K562 (cell line): Measurements from ENCODE around the gene MFSD11. TPM values are rescaled to one million over a fixed set of nuclear protein-coding genes. Genes with fewer than 3 reads are reported as not detected.

Experiments
- AFF1 ChIP-seq, 2 experiments: fragments of 450-650 bp; IDR thresholded peaks; 2 replicates each; pipeline ENCODE4 v1.6.1; 2018; ENCODE audit warnings: mild to moderate bottlenecking in 2 of 2, low read depth in 1 of 2; ENCODE audit not compliant: partially characterized antibody in 2 of 2
- ARID2 ChIP-seq: fragments of 450-650 bp; IDR thresholded peaks from 2 replicates; pipeline ENCODE4 v1.6.1; 2017; ENCODE audit warnings: antibody characterized with exemption, mild to moderate bottlenecking
- CHD2 ChIP-seq: IDR thresholded peaks from 2 replicates; pipeline ENCODE4 v1.6.1; 2011; ENCODE audit warnings: low read depth, low read length
- E2F6 ChIP-seq, 2 experiments: IDR thresholded peaks; 2 replicates each; pipeline ENCODE4 v1.6.1; 2011; ENCODE audit warnings: borderline replicate concordance in 1 of 2, control low read depth in 1 of 2, low read depth in 1 of 2, low read length in 1 of 2, mild to moderate bottlenecking in 1 of 2, mixed read lengths in 1 of 2, moderate library complexity in 1 of 2; ENCODE audit not compliant: insufficient read depth in 1 of 2, insufficient read length in 1 of 2, poor library complexity in 1 of 2, severe bottlenecking in 1 of 2; ENCODE audit errors: extremely low read depth in 1 of 2
- EP300 ChIP-seq: IDR thresholded peaks from 2 replicates; pipeline ENCODE4 v1.6.1; 2012; ENCODE audit warnings: low read length, improper control_type of control experiment
- ETV5 ChIP-seq: sonication (generic); formaldehyde crosslinking; IDR thresholded peaks from 2 replicates; pipeline ENCODE4 v1.4.0; 2020; ENCODE audit warnings: low read depth, mild to moderate bottlenecking, missing genetic modification reagents
- HDAC2 ChIP-seq: fragments of 450-650 bp; IDR thresholded peaks from 2 replicates; pipeline ENCODE4 v1.6.1; 2016; ENCODE audit warnings: mild to moderate bottlenecking
- HMGN3 ChIP-seq: IDR thresholded peaks from 2 replicates; pipeline ENCODE4 v1.6.1; 2011; ENCODE audit warnings: borderline replicate concordance, low read depth, mild to moderate bottlenecking, mixed read lengths, low read length; ENCODE audit not compliant: insufficient read length; ENCODE audit errors: extremely low read depth
- NCOA1 ChIP-seq: fragments of 450-650 bp; IDR thresholded peaks from 2 replicates; pipeline ENCODE4 v1.6.1; 2016; ENCODE audit warnings: low read depth
- RBM22 ChIP-seq: fragments of 200-400 bp; formaldehyde crosslinking; IDR thresholded peaks from 2 replicates; pipeline ENCODE4 v1.6.1; 2018; ENCODE audit warnings: low read length, low read depth; ENCODE audit not compliant: poor library complexity, severe bottlenecking
- RNF2 ChIP-seq: sonication (generic); IDR thresholded peaks from 2 replicates; pipeline ENCODE4 v1.6.1; 2016
- SMAD2 ChIP-seq: fragments of 150-350 bp; IDR thresholded peaks from 2 replicates; pipeline ENCODE4 v1.6.1; 2014; ENCODE audit warnings: low read depth, mild to moderate bottlenecking, low read length
- U2AF2 ChIP-seq: fragments of 200-400 bp; formaldehyde crosslinking; optimal IDR thresholded peaks from 2 replicates; pipeline ENCODE3; 2017; ENCODE audit warnings: low read depth, mild to moderate bottlenecking, low read length
- ZBTB1 ChIP-seq: sonication (generic); formaldehyde crosslinking; IDR thresholded peaks from 2 replicates; pipeline ENCODE4 v1.8.1; 2023; ENCODE audit warnings: missing genetic modification reagents, low read depth, mild to moderate bottlenecking, borderline replicate concordance
- ZC3H4 ChIP-seq: sonication (generic); formaldehyde crosslinking; IDR thresholded peaks from 2 replicates; pipeline ENCODE4 v1.9.0; 2021; ENCODE audit warnings: missing genetic modification reagents, borderline replicate concordance
- ZNF134 ChIP-seq: fragments of 250-450 bp; sonication (Bioruptor Pico); conservative IDR thresholded peaks from 2 replicates; pipeline ENCODE4 v1.4.0; 2020
- ZNF174 ChIP-seq: fragments of 250-450 bp; sonication (Bioruptor Pico); IDR thresholded peaks from 2 replicates; pipeline ENCODE4 v1.4.0; 2020; ENCODE audit warnings: mild to moderate bottlenecking
- ZNF384 ChIP-seq: IDR thresholded peaks from 2 replicates; pipeline ENCODE4 v1.6.1; 2012; ENCODE audit warnings: low read depth, low read length, improper control_type of control experiment
- ZNF41 ChIP-seq: fragments of 250-450 bp; sonication (Bioruptor Pico); conservative IDR thresholded peaks from 2 replicates; pipeline ENCODE4 v1.4.0; 2020; ENCODE audit warnings: mild to moderate bottlenecking
- ZNF592 ChIP-seq: fragments of 450-650 bp; IDR thresholded peaks from 2 replicates; pipeline ENCODE4 v1.6.1; 2017; ENCODE audit warnings: antibody characterized with exemption, mild to moderate bottlenecking
- polyA plus RNA-seq, 8 experiments: library from polyadenylated mRNA; depleted of rRNA in 4 of 8; stranded (reverse) in 5 of 8; unstranded in 3 of 8; fragments of >200 nt; fragmentation: Nextera tagmentation in 2 of 8; fragmentation: Illumina TruSeq in 1 of 8; extraction: Ambion mirVana in 2 of 8; extraction: Trizol in 1 of 8; gene quantifications; 2 replicates each; pipeline versions ENCODE4 v1.2.1 to v1.2.3, GENCODE V29; 2011 to 2014; ENCODE audit warnings: inconsistent platforms in 1 of 8, missing spikeins in 1 of 8
- total RNA-seq, 7 experiments: library from RNA; depleted of rRNA in 6 of 7; stranded (reverse); fragments of >200 nt in 6 of 7; fragmentation: Illumina TruSeq in 2 of 7; extraction: Trizol in 2 of 7; gene quantifications; 2 replicates each; pipeline versions ENCODE4 v1.2.1 to v1.2.3, GENCODE V29; 2011 to 2021; ENCODE audit warnings: low replicate concordance in 1 of 7

MFSD11 gene
- total and polyA plus RNA-seq, 9 of the 15 experiments (the other 6 are each of a cell fraction or from before 2014, with no cell fraction given): 14.4 to 24.5 (median 19.9) TPM

- TF ChIP-seq ETV5 (CRISPR knock-in tag) (peak; percentile 62; the same call in 1 of the 2 replicates), RBM22 (peak; percentile 99), EP300 (peak; percentile 79), HMGN3 (peak; percentile 67), ZNF592 (no peak), ZC3H4 (CRISPR knock-in tag) (peak; percentile 93), ZNF384 (peak; percentile 77; the same call in 1 of the 2 replicates), CHD2 (peak; percentile 0; the same call in 1 of the 2 replicates), SMAD2 (no peak), U2AF2 (no peak), ZNF174 (no peak), ARID2 (no peak), ZNF41 (CRISPR knock-in tag) (no peak; the same call in 1 of the 2 replicates), RNF2 (peak; percentile 71), AFF1 (IDR thresholded peaks at IDR 0.05; ENCODE audit: low read depth in 1 of 2, partially characterized antibody in 2 of 2) (peak in 1 of 2 experiments; percentile 71), HDAC2 (no peak; the same call in 1 of the 2 replicates), ZNF134 (CRISPR knock-in tag) (no peak), ZBTB1 (CRISPR knock-in tag) (no peak), NCOA1 (0 out of 2 replicates have a peak, but pooled peaks have one; percentile 56), E2F6 (IDR thresholded peaks at IDR 0.05; ENCODE audit: borderline replicate concordance in 1 of 2, extremely low read depth in 1 of 2, insufficient read depth in 1 of 2, insufficient read length in 1 of 2, low read depth in 1 of 2, low read length in 1 of 2, poor library complexity in 1 of 2, severe bottlenecking in 1 of 2) (peak; percentile 33 to 48)
These were observed 740 bp upstream of the MFSD11 start, which contains the start of gene SRSF2 (continued) for GRCh38 chr17:76737082-76737675.
